ENCODE measurements around the gene UIMC1. TPM values are rescaled to one million over a fixed set of nuclear protein-coding genes. Genes with fewer than 3 reads are reported as not detected.

UIMC1 gene
- total RNA-seq, 1 donor from 2014 or later: 67.7 TPM

DNA sequence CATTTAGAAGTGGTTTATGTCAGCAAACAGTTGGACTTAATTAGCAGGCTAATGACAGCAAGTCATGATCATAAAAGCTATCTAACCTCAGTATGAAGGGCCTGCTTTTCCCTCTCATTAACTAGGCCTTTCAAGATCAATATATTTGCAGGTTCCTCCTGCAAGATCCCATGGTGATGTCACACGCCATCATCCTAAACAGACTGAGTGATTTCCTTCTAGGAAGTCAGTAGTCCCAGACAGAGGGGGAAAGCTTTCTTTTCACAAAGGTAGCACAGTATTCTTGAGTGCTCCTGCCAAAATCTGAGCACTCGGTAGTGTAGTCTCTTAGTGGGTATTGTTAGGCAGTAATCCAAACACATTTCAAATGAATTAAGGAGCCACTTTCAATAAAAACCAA lies 52.5 kb downstream of the UIMC1 start:
- Histone ChIP-seq H4K20me1 (ENCODE audit: low read depth) (peaks cover 7% of the 10 kb centered on the region), H3K4me1 (no peaks in the 10 kb centered on the region), H3K9me3 (ENCODE audit: low read depth) (no peaks in the 10 kb centered on the region), H3F3A (ENCODE audit: low read depth) (peaks cover 10% of the 10 kb centered on the region), H3K4me2 (no peak overlapping the region), H2AFZ (replicated peaks) (no peak overlapping the region), H3K27ac (no peak overlapping the region), H3K27me3 (no peaks in the 10 kb centered on the region), H3K79me2 (ENCODE audit: low read depth) (no peaks in the 10 kb centered on the region), H3K9ac (no peak overlapping the region), H3K36me3 (peaks cover 20% of the 10 kb centered on the region), H3K4me3 (no peak overlapping the region)
- Mint-ChIP-seq H3K4me3 (no peak overlapping the region), H3K27me3 (ENCODE audit: insufficient read depth, low read depth) (peaks cover 2% of the 10 kb centered on the region), H3K36me3 (peaks cover 15% of the 10 kb centered on the region), H3K4me1 (peaks cover 7% of the 10 kb centered on the region), H3K27ac (no peak overlapping the region), H3K9me3 (no peaks in the 10 kb centered on the region)
- TF ChIP-seq CTCF (IDR thresholded peaks at IDR 0.05): no peak
- TF ChIP-seq EZH2phosphoT487 (IDR thresholded peaks at IDR 0.05): no peak
- TF ChIP-seq EZH2 (IDR thresholded peaks at IDR 0.05): no peak
- no peak for DNase-seq (ENCODE audit: low spot score)

- no peak for DNase-seq (ENCODE audit: low spot score)
- Histone ChIP-seq H3K4me1 (no peaks in the 10 kb centered on the region), H3F3A (ENCODE audit: low read depth) (peaks cover 5% of the 10 kb centered on the region), H2AFZ (replicated peaks) (no peak overlapping the region), H3K27ac (no peak overlapping the region), H3K36me3 (peaks cover 18% of the 10 kb centered on the region), H3K4me2 (no peak overlapping the region), H4K20me1 (ENCODE audit: low read depth) (peaks cover 3% of the 10 kb centered on the region), H3K79me2 (ENCODE audit: low read depth) (no peaks in the 10 kb centered on the region), H3K9me3 (ENCODE audit: low read depth) (no peaks in the 10 kb centered on the region), H3K4me3 (no peak overlapping the region), H3K9ac (no peak overlapping the region), H3K27me3 (no peaks in the 10 kb centered on the region)
- H3K27me3 Mint-ChIP-seq (ENCODE audit: insufficient read depth, low read depth): peaks cover 2% of the 10 kb centered on the region
- H3K4me1 Mint-ChIP-seq: peaks cover 7% of the 10 kb centered on the region
- no peaks in the 10 kb centered on the region for H3K9me3 Mint-ChIP-seq
- no peak overlapping the region for H3K27ac Mint-ChIP-seq
- peaks cover 19% of the 10 kb centered on the region for H3K36me3 Mint-ChIP-seq
- TF ChIP-seq CTCF (IDR thresholded peaks at IDR 0.05) (no peak), EZH2phosphoT487 (IDR thresholded peaks at IDR 0.05) (no peak), EZH2 (IDR thresholded peaks at IDR 0.05) (no peak)
- H3K4me3 Mint-ChIP-seq: no peak overlapping the region
Measured at GRCh38 chr5:176952531-176953193, 53.9 kb downstream of the UIMC1 start.

- no peak overlapping the region for H3K27ac Mint-ChIP-seq
- no peak overlapping the region for H3K4me2 ChIP-seq
Measured at GRCh38 chr5:176948458-176948857, 58.1 kb downstream of the UIMC1 start.

More at GRCh38 chr5:176948458-176948857, 58.1 kb downstream of the UIMC1 start:
- no peaks in the 10 kb centered on the region for H3K79me2 ChIP-seq (ENCODE audit: low read depth)
- Mint-ChIP-seq H3K27me3 (ENCODE audit: insufficient read depth, low read depth) (peaks cover 3% of the 10 kb centered on the region), H3K4me1 (peaks cover 10% of the 10 kb centered on the region), H3K4me3 (no peak overlapping the region), H3K36me3 (peaks cover 31% of the 10 kb centered on the region), H3K9me3 (no peaks in the 10 kb centered on the region)
- peaks cover 17% of the 10 kb centered on the region for H3K36me3 ChIP-seq
- peaks cover 17% of the 10 kb centered on the region for H3K4me1 ChIP-seq
- peaks cover 14% of the 10 kb centered on the region for H4K20me1 ChIP-seq (ENCODE audit: low read depth)
- no peak overlapping the region for H3K9ac ChIP-seq
- H2AFZ ChIP-seq (replicated peaks): no peak overlapping the region
- no peaks in the 10 kb centered on the region for H3K27me3 ChIP-seq
- DNase-seq (ENCODE audit: low spot score): no peak
- H3F3A ChIP-seq (ENCODE audit: low read depth): peaks cover 26% of the 10 kb centered on the region
- H3K4me3 ChIP-seq: no peak overlapping the region
- H3K9me3 ChIP-seq (ENCODE audit: low read depth): no peaks in the 10 kb centered on the region
- TF ChIP-seq EZH2phosphoT487 (IDR thresholded peaks at IDR 0.05): no peak
- TF ChIP-seq CTCF (IDR thresholded peaks at IDR 0.05): no peak
- TF ChIP-seq EZH2 (IDR thresholded peaks at IDR 0.05): no peak
- H3K27ac ChIP-seq: no peak overlapping the region
